Nephron (organoid): ENCODE measurements around the gene FUT6.
A peak's percentile ranks its signal among the peaks of the same experiment; 100 is the strongest.

Source experiments
- H3K27ac Mint-ChIP-seq, 3 experiments: 2 replicates each; pipeline ENCODE4 v1.8.0; 2020; ENCODE audit warnings: mixed read lengths in 3 of 3, mild to moderate bottlenecking in 2 of 3, moderate library complexity in 1 of 3
- H3K27me3 Mint-ChIP-seq: 2 replicates; pipeline ENCODE4 v1.8.0; 2021; ENCODE audit warnings: low read depth, mild to moderate bottlenecking, moderate library complexity, mixed read lengths
- H3K36me3 Mint-ChIP-seq: 2 replicates; pipeline ENCODE4 v1.8.0; 2020; ENCODE audit warnings: low read depth, mixed read lengths
- H3K4me1 Mint-ChIP-seq: 2 replicates; pipeline ENCODE4 v1.8.0; 2020; ENCODE audit warnings: mixed read lengths
- H3K4me3 Mint-ChIP-seq, 3 experiments: 2 replicates each; pipeline ENCODE4 v1.8.0; 2020; ENCODE audit warnings: mild to moderate bottlenecking in 3 of 3, mixed read lengths in 3 of 3, moderate library complexity in 2 of 3
- H3K9me3 Mint-ChIP-seq: 2 replicates; pipeline ENCODE4 v1.8.0; 2020; ENCODE audit warnings: mixed read lengths
- CTCF ChIP-seq, 3 experiments: fragments of 200-600 bp; sonication (generic); IDR thresholded peaks; one replicate each; pipeline ENCODE4 v1.5.0; 2021; ENCODE audit warnings: antibody characterized with exemption in 3 of 3; ENCODE audit not compliant: unreplicated experiment in 3 of 3

FUT6 gene

DNA sequence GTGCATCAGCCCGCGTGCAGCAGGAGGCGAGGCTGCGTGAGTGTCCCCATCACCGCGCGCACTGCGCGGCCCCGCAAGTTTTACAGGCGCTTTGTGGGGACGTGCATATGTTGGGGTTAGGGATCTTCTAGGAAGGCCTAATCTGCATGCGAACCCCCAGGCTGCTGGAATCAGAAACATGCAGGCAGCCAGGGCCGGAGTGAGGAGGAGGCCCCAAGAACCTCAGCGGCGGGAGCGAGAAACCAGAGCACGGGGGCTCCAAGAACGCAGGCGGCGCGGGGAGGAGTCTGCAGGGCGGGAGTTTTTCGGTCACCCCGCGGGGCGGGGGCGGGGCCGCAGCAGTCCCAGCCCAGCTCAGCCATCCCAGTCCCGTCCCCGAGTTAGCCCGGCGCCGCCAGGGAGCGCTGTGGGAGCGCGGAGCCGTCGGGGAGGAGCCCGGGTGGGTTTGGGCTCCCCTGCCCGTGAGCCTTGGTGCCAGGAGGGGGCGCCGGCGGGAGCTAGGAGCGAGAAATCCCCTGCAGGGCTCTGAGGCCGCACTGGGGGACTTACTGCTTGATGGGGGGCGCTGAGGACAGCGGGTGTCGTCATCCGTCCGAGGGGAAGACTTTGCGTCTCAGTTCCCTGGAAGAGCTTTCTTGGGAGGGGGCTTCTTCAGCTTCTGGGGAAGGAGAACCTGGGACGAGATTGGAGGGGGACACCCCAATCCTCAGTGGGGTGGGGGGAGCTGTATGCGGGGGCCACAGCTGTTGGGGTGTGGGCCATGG lies 35.6 kb downstream of the FUT6 start:
- no peaks in the 10 kb centered on the region for H3K36me3 Mint-ChIP-seq
- no peaks in the 10 kb centered on the region for H3K9me3 Mint-ChIP-seq
- H3K4me1 Mint-ChIP-seq, result peaks cover 24% of the 10 kb centered on the region
- H3K27ac Mint-ChIP-seq, result peak overlapping the region in 2 of 3 experiments; percentile 61 to 66
- H3K4me3 Mint-ChIP-seq, result peak overlapping the region; percentile 76 to 83 (median 79)
- H3K27me3 Mint-ChIP-seq, result peaks cover 48% of the 10 kb centered on the region
- TF ChIP-seq CTCF (IDR thresholded peaks at IDR 0.05; ENCODE audit: unreplicated experiment in 3 of 3), result peak; percentile 95 to 99 (median 99)

DNA sequence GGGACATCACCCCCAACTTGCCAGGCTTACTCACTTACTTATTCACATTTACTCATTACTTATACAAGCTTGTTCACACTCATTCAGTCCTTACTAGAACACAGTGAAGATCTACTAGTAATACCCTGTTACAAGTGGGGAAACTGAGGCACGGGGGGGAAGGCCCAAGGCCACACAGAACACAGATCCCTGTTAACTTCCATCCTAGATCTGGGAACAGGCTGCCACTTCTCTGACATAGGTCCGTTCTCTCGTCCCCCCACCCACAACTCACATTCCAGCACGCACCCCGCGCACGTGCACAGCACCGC lies 36.1 kb downstream of the FUT6 start:
- Mint-ChIP-seq H3K4me1 (peaks cover 26% of the 10 kb centered on the region), H3K36me3 (no peaks in the 10 kb centered on the region), H3K9me3 (no peaks in the 10 kb centered on the region), H3K27me3 (peaks cover 42% of the 10 kb centered on the region), H3K4me3 (peak overlapping the region; percentile 69 to 78 (median 70)), H3K27ac (peak overlapping the region in 2 of 3 experiments; percentile 19 to 66)
- TF ChIP-seq CTCF (IDR thresholded peaks at IDR 0.05; ENCODE audit: unreplicated experiment in 3 of 3), result no peak

GRCh38 chr19:5801796-5802619 lies 37.5 kb downstream of the FUT6 start:
- Mint-ChIP-seq H3K4me1 (peaks cover 26% of the 10 kb centered on the region), H3K27ac (peak overlapping the region in 2 of 3 experiments; percentile 26 to 63), H3K27me3 (peaks cover 34% of the 10 kb centered on the region), H3K9me3 (no peaks in the 10 kb centered on the region), H3K4me3 (peak overlapping the region; percentile 44 to 70 (median 57)), H3K36me3 (no peaks in the 10 kb centered on the region)
- no peak for TF ChIP-seq CTCF (IDR thresholded peaks at IDR 0.05; ENCODE audit: unreplicated experiment in 3 of 3)

GRCh38 chr19:5800361-5801270 lies 38.9 kb downstream of the FUT6 start:
- no peak for TF ChIP-seq CTCF (IDR thresholded peaks at IDR 0.05; ENCODE audit: unreplicated experiment in 3 of 3)
- Mint-ChIP-seq H3K9me3 (no peaks in the 10 kb centered on the region), H3K27me3 (peaks cover 24% of the 10 kb centered on the region), H3K4me1 (peaks cover 26% of the 10 kb centered on the region), H3K4me3 (no peak overlapping the region), H3K36me3 (no peaks in the 10 kb centered on the region), H3K27ac (no peak overlapping the region)

GRCh38 chr19:5799247-5800241 lies 40.0 kb downstream of the FUT6 start:
- H3K27me3 Mint-ChIP-seq, result peaks cover 19% of the 10 kb centered on the region
- H3K4me3 Mint-ChIP-seq, result no peak overlapping the region
- H3K27ac Mint-ChIP-seq, result peak overlapping the region; percentile 64 to 86 (median 72)
- H3K4me1 Mint-ChIP-seq, result peaks cover 26% of the 10 kb centered on the region
- no peaks in the 10 kb centered on the region for H3K36me3 Mint-ChIP-seq
- no peak for TF ChIP-seq CTCF (IDR thresholded peaks at IDR 0.05; ENCODE audit: unreplicated experiment in 3 of 3)
- H3K9me3 Mint-ChIP-seq, result no peaks in the 10 kb centered on the region
